Mesenchymal stem cell (in vitro differentiated cells and primary cell): ENCODE measurements around the gene HSBP1.

Experiments
- DNase-seq: peaks from one replicate; pipeline ENCODE4 v3.0.0-alpha.2; 2013
- H2AFZ ChIP-seq: one replicate; pipeline ENCODE4 v1.6.1; 2013; ENCODE audit warnings: low read depth, mild to moderate bottlenecking, control low read depth, inconsistent platforms, low read length, moderate library complexity
- H2AK5ac ChIP-seq: 2 replicates; pipeline ENCODE4 v1.6.1; 2013; ENCODE audit warnings: low read length, moderate library complexity, mild to moderate bottlenecking, inconsistent platforms; ENCODE audit not compliant: severe bottlenecking
- H2BK120ac ChIP-seq: one replicate; pipeline ENCODE4 v1.6.1; 2013; ENCODE audit warnings: low read depth, mild to moderate bottlenecking, inconsistent platforms, low read length, moderate library complexity
- H2BK12ac ChIP-seq, 2 experiments: one replicate each; pipeline ENCODE4 v1.6.1; 2013; ENCODE audit warnings: inconsistent platforms in 2 of 2, low read length in 2 of 2, mild to moderate bottlenecking in 2 of 2, moderate library complexity in 2 of 2, control low read depth in 1 of 2
- H2BK15ac ChIP-seq: one replicate; pipeline ENCODE4 v1.6.1; 2013; ENCODE audit warnings: mild to moderate bottlenecking, low read depth, inconsistent platforms; ENCODE audit not compliant: poor library complexity, severe bottlenecking
- H2BK5ac ChIP-seq: 2 replicates; pipeline ENCODE4 v1.6.1; 2013; ENCODE audit warnings: low read depth, mild to moderate bottlenecking, low read length, control low read depth, inconsistent platforms; ENCODE audit not compliant: poor library complexity, severe bottlenecking
- H3K14ac ChIP-seq, 2 experiments: one replicate each; pipeline ENCODE4 v1.6.1; 2013; ENCODE audit warnings: inconsistent platforms in 2 of 2, low read length in 2 of 2, control low read depth in 1 of 2, mild to moderate bottlenecking in 1 of 2, moderate library complexity in 1 of 2
- H3K18ac ChIP-seq, 2 experiments: one replicate each; pipeline ENCODE4 v1.6.1; 2013; ENCODE audit warnings: inconsistent platforms in 2 of 2, low read length in 2 of 2, control low read depth in 1 of 2, low read depth in 1 of 2, mild to moderate bottlenecking in 1 of 2
- H3K23ac ChIP-seq, 2 experiments: one replicate each; pipeline ENCODE4 v1.6.1; 2013; ENCODE audit warnings: inconsistent platforms in 2 of 2, low read length in 2 of 2, mild to moderate bottlenecking in 2 of 2, moderate library complexity in 2 of 2, control low read depth in 1 of 2
- H3K27ac ChIP-seq: 2 replicates; pipeline ENCODE4 v1.5.1; 2013; ENCODE audit warnings: mild to moderate bottlenecking, moderate library complexity, low read length, control low read depth, inconsistent platforms; ENCODE audit not compliant: poor library complexity, severe bottlenecking
- H3K27me3 ChIP-seq, 2 experiments: 2 replicates each; pipeline versions ENCODE4 v1.6.1 to v1.7.0; 2013; ENCODE audit warnings: low read length in 2 of 2, mild to moderate bottlenecking in 2 of 2, moderate library complexity in 2 of 2, control low read depth in 1 of 2, inconsistent platforms in 1 of 2; ENCODE audit not compliant: control insufficient read depth in 1 of 2, insufficient read depth in 1 of 2
- H3K36me3 ChIP-seq, 2 experiments: 2 replicates each; pipeline versions ENCODE4 v1.6.1 to v1.7.0; 2013; ENCODE audit warnings: low read length in 2 of 2, control low read depth in 1 of 2, inconsistent platforms in 1 of 2, low read depth in 1 of 2, mild to moderate bottlenecking in 1 of 2; ENCODE audit not compliant: insufficient read depth in 2 of 2, control insufficient read depth in 1 of 2
- H3K4ac ChIP-seq, 2 experiments: one replicate each; pipeline ENCODE4 v1.6.1; 2013; ENCODE audit warnings: inconsistent platforms in 2 of 2, low read length in 2 of 2, mild to moderate bottlenecking in 2 of 2, moderate library complexity in 2 of 2, control low read depth in 1 of 2, low read depth in 1 of 2
- H3K4me1 ChIP-seq: 2 replicates; pipeline ENCODE4 v1.6.1; 2013; ENCODE audit warnings: low read depth, low read length, control low read depth; ENCODE audit not compliant: control insufficient read depth, insufficient read depth
- H3K4me2 ChIP-seq: 2 replicates; pipeline ENCODE4 v1.6.1; 2013; ENCODE audit warnings: low read length, mild to moderate bottlenecking, inconsistent platforms; ENCODE audit not compliant: poor library complexity, severe bottlenecking
- H3K4me3 ChIP-seq, 2 experiments: 2 replicates each; pipeline versions ENCODE4 v1.5.1 to v1.7.0; 2013; ENCODE audit warnings: low read length in 2 of 2, mild to moderate bottlenecking in 2 of 2, control low read depth in 1 of 2, low read depth in 1 of 2; ENCODE audit not compliant: insufficient read depth in 1 of 2
- H3K79me1 ChIP-seq: replicated peaks from 2 replicates; pipeline ENCODE4 v1.6.1; 2013; ENCODE audit warnings: mild to moderate bottlenecking, control low read depth, low read length, inconsistent platforms; ENCODE audit not compliant: poor library complexity, severe bottlenecking
- H3K9ac ChIP-seq: 2 replicates; pipeline ENCODE4 v1.7.0; 2013; ENCODE audit warnings: mild to moderate bottlenecking, low read length, moderate library complexity
- H3K9me3 ChIP-seq: 2 replicates; pipeline ENCODE4 v1.7.0; 2013; ENCODE audit warnings: mild to moderate bottlenecking, low read length; ENCODE audit not compliant: control insufficient read depth
- H4K8ac ChIP-seq: one replicate; pipeline ENCODE4 v1.6.1; 2013; ENCODE audit warnings: inconsistent platforms, mild to moderate bottlenecking, low read length, moderate library complexity
- H4K91ac ChIP-seq: one replicate; pipeline ENCODE4 v1.6.1; 2013; ENCODE audit warnings: mild to moderate bottlenecking, low read length, inconsistent platforms
- WGBS: methylation state at CpG from one replicate; pipeline ENCODE4 v1.1.7; 2013; ENCODE audit warnings: mixed read lengths; 5-methylcytosine and 5-hydroxymethylcytosine counted together

HSBP1 gene

GRCh38 chr16:83838151-83838550 is 30.4 kb downstream of the HSBP1 start:
- 97% methylated on average over 4 of the region's 4 CpGs for WGBS

GRCh38 chr16:83839561-83839960 is 31.8 kb downstream of the HSBP1 start:
- Histone ChIP-seq H3K27ac (no peak overlapping the region), H2AK5ac (no peak overlapping the region), H2AFZ (no peak overlapping the region), H2BK120ac (no peak overlapping the region), H3K4ac (no peak overlapping the region), H3K79me1 (no peaks in the 10 kb centered on the region), H2BK5ac (no peak overlapping the region), H3K4me3 (no peak overlapping the region), H3K23ac (no peak overlapping the region), H3K9me3 (no peaks in the 10 kb centered on the region), H3K27me3 (no peaks in the 10 kb centered on the region), H3K4me2 (no peak overlapping the region), H3K9ac (no peak overlapping the region), H2BK12ac (no peak overlapping the region), H4K8ac (no peak overlapping the region), H3K4me1 (peaks cover 2% of the 10 kb centered on the region), H3K14ac (no peak overlapping the region), H3K18ac (no peak overlapping the region), H2BK15ac (no peak overlapping the region), H4K91ac (no peak overlapping the region), H3K36me3 (no peaks in the 10 kb centered on the region)
- no CpG with 5 or more reads among the region's 3 CpGs for WGBS
- no peak for DNase-seq

More at GRCh38 chr16:83838151-83838550, 30.4 kb downstream of the HSBP1 start:
- Histone ChIP-seq H3K79me1 (no peaks in the 10 kb centered on the region), H3K4me1 (peaks cover 2% of the 10 kb centered on the region), H4K91ac (no peak overlapping the region), H3K9ac (no peak overlapping the region), H3K27me3 (no peaks in the 10 kb centered on the region), H3K4me3 (no peak overlapping the region), H2BK120ac (no peak overlapping the region), H3K18ac (no peak overlapping the region), H3K14ac (no peak overlapping the region), H4K8ac (no peak overlapping the region), H3K4ac (no peak overlapping the region), H2AFZ (no peak overlapping the region), H2BK5ac (no peak overlapping the region), H3K9me3 (no peaks in the 10 kb centered on the region), H2BK15ac (no peak overlapping the region), H2BK12ac (no peak overlapping the region), H3K4me2 (no peak overlapping the region), H2AK5ac (no peak overlapping the region), H3K27ac (no peak overlapping the region), H3K36me3 (no peaks in the 10 kb centered on the region), H3K23ac (no peak overlapping the region)
- DNase-seq = no peak

- Histone ChIP-seq H3K27ac (no peak overlapping the region), H3K4me1 (peaks cover 2% of the 10 kb centered on the region), H3K4me3 (no peak overlapping the region), H3K9me3 (no peaks in the 10 kb centered on the region), H3K18ac (no peak overlapping the region), H2AK5ac (no peak overlapping the region), H2BK12ac (no peak overlapping the region), H3K14ac (no peak overlapping the region), H4K8ac (no peak overlapping the region), H4K91ac (no peak overlapping the region), H3K4ac (no peak overlapping the region), H2AFZ (no peak overlapping the region), H3K79me1 (no peaks in the 10 kb centered on the region), H2BK120ac (no peak overlapping the region), H3K27me3 (no peaks in the 10 kb centered on the region), H3K9ac (no peak overlapping the region), H3K4me2 (no peak overlapping the region), H2BK15ac (no peak overlapping the region), H3K23ac (no peak overlapping the region), H3K36me3 (no peaks in the 10 kb centered on the region), H2BK5ac (no peak overlapping the region)
- DNase-seq = no peak
- 51% methylated on average over 4 of the region's 4 CpGs for WGBS
These were observed 32.4 kb downstream of the HSBP1 start for GRCh38 chr16:83840060-83840617.

- Histone ChIP-seq H2BK12ac (no peak overlapping the region), H3K9me3 (no peaks in the 10 kb centered on the region), H3K9ac (no peak overlapping the region), H3K27me3 (no peaks in the 10 kb centered on the region), H3K79me1 (no peaks in the 10 kb centered on the region), H3K4ac (no peak overlapping the region), H2BK5ac (no peak overlapping the region), H2BK120ac (no peak overlapping the region), H3K27ac (no peak overlapping the region), H4K8ac (no peak overlapping the region), H3K14ac (no peak overlapping the region), H2AK5ac (no peak overlapping the region), H3K4me2 (no peak overlapping the region), H3K18ac (no peak overlapping the region), H2BK15ac (no peak overlapping the region), H3K4me1 (no peaks in the 10 kb centered on the region), H4K91ac (no peak overlapping the region), H2AFZ (no peak overlapping the region), H3K23ac (no peak overlapping the region), H3K36me3 (no peaks in the 10 kb centered on the region), H3K4me3 (no peak overlapping the region)
- DNase-seq = no peak
- 81% methylated on average over 6 of the region's 7 CpGs for WGBS
These were observed 34.5 kb downstream of the HSBP1 start for GRCh38 chr16:83842291-83842690.
